HG02852 (cell line): ENCODE measurements around the gene COMT.

Experiments
- ATAC-seq: cut with Tn5 transposase; IDR thresholded peaks from one replicate; pipeline ENCODE4 v1.9.1; 2021; ENCODE audit warnings: mild to moderate bottlenecking, moderate library complexity; ENCODE audit not compliant: unreplicated experiment

The COMT gene

DNA sequence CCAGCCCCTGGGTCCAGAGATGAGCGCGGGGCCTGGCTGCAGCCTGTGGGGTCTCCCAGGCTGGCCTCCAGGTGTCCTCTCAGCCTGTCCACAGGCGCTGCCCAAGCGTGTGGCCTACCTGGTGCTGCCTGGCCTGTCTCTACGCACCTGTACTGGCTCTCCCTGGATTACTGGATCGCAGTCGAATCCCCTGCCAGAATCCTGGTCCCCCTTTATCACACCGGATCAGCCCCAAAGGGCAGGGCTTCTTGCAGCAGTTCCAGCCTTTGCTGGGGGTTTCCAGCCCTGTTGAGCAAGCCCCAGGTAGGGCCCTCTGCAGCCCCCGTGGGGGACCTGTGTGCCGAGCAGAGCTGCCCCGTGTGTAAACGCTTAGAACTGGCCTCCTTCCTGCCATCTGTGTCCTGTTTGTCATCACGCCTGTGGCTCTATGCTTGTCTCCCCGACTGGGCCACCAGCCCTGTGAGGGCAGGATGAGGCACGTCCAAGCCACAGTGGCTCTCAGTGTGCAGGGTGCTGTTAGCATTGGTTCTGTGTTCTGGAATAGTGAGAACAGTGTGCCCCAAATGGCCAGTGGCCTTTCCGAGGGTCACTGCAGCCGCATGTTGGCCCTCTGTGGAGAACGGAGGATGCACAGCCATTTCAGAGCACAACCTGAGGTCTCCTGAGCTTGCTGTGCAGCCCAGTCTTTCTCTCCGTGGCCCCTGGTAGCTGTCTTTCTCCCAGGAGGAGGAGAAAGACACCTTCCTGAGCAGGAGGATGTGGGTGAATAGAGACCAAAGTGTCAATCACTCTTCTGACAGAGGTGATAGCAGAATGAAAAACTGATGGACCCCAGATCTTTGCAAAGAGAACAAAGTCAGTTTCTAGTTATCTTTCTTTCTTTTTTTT, 13.9 kb downstream of the COMT start:
- ATAC-seq: no peak

DNA sequence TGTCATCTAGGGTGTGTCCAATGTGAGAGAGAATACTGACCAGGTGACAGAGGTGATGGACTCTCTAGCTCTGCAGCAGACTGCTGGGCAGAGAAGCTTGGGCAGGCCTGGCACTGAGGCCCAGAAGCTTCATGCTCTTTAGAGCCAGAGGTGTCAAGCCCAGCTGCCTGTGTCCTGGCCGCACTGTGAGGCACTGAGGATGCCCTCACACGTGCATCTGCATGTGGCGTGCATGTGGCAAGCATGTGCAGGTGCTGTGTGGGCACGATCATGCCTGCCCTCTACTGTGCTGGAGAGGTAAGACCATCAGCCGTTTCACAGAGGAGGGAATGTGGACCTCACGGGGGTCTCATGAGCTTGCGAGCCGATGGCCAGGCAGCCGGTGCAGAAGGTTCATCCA, 15.9 kb downstream of the COMT start:
- ATAC-seq: no peak

DNA sequence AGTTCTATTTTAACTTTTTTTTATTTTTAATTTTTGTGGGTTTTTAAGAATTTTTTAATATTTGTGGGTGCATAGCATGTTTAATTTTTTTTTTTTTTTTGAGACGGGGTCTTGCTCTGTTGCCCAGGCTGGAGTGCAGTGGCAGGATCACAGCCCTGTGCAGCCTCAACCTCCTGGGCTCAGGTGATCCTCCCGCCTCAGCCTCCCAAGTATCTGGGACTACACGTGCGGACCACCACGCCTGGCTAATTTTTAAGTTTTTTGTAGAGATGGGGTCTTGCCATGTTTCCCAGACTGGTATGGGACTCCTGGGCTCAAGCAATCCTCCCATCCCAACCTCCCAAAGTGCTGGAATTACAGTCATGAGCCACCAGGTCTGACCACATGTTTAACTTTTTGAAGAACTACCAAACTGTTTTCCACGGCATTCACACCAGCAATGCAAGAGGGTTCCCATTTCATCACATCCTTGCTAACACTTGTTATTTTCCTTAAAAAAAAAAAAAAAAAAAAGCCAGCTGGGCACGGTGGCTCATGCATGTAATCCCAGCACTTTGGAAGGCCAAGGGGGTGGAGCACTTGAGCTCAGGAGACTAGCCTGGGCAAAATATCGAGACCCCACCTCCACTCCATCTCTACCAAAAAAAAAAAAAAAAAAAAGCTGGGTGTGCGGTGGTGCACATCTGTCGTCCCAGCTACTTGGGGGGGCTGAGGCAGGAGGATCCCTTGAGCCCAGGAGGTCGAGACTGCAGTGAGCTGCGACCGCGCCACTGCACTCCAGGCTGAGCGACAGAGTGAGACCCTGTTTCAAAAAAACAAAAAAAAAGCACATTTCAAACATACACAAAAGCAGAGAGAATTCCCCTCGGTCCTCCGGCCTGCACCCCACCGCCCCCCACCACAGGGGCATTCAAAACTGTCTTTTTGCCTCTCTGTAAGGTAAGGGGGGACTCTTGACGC, 16.8 kb downstream of the COMT start:
- no peak for ATAC-seq

DNA sequence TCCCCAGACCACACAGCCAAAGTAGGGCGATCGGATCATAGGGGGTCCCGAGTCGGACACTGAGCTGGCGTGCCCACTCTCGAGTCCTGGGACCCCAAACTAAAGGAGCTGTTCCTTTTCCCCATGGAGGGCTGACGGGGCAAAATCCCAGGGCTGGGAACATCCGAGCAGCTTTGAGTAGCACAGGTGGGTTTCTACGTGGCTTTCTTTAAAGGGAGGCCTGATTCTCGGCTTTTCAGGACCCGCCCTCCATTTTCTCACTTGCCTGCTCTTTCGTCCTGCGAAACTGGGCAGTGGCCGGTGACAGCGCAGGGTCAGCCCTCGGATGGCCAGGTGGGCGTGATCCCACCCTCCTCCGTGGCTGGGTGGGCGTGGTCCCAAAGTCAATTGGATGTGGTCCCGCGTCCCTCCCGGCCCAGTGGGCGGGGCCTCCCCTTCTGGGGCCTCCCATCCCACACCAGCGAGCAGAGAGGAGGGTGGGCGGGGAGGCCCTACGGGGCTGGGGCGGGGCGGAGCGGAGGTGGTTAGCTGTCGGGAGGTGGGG, 17.5 kb downstream of the COMT start:
- ATAC-seq: no peak

DNA sequence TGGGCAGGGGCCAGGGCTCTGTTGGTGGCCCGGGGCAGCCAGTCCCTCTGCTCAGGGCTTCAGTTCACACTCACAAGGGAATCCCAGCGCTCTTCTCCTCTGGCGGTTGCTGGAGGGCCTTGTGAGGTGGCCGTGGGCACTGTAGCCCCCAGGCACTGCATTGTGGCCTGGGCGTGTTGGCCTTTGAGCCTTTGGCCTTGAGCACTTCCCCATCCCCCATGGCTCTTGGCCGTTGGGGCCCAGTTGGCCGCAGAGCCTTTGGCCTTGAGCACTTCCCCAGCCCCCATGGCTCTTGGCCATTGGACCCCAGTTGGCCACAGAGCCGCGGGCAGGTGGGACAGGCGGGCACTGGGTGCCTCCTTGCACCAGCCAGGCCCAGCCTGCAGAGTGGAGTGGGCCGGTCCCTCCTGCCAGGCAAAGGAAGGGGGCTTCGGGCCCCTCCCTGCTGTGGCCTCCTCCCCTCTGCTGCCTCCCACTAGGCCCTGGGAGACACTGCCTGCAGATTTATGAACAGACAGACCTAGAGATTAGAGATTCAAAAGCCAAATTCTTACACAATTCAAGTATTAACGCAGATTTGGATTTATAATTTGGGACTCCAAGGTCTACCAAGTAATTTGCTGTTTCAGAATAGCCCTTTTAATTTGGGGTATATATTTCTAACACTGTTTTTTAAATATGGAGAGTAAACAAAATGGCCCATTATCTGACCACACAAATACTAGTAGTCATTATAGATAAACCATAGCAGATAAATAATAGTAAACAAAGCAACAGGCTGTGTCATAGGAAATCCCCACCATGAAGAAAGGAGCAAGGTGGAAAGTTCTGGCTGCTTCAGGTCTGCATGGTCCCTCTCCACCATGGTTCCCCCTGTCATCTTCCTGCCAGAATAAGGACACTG, 18.3 kb downstream of the COMT start:
- ATAC-seq: no peak

DNA sequence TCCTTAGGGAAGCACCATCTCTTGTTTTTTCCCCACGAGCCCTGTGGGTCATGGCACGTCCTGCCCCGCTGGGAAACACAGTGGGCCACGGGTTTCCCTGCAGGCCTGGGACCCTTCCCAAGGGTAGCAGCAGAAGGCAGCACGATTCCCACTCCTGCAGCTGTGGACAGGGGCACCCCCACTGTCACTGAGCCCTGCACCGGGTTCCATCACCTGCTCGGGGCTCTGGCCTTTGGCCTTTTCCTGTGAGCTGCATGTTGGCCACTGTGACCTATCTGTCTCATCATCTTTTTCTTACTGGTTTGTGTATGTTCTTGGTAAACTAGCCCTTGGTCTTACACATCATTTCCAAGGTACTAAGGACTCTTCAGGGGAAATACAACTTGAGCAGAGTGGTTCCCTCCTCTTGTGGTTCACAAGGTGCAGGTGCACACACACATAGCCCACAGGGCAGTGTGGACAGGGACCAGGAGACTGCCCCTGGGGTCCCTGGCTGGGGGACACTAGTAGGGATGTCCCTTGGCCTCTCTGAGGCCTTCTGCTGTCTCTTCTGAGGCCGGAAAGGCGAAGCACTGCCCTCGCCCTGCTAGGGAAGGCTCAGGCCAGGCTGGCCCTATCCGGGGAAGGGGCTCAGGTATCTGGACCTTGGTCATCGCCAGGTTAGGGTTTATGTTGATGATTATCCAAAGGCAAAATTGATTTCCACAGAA, 19.1 kb downstream of the COMT start:
- no peak for ATAC-seq

DNA sequence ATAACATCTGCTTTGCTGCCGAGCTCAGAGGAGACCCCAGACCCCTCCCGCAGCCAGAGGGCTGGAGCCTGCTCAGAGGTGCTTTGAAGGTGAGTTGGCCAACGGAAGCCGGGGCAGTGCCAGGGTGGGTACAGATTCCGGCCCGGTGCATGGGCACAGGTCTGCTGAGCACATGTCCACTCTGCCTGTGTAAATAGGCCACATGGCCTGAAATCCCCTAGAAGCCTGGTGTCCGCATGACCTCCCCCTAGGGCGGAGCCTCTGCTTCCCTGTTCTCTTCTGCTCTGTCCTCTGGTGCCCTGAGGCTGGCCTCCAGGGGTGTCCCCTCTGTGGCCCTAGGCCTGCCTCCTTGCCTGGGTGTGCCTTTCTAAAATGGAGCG, 19.6 kb downstream of the COMT start:
- no peak for ATAC-seq

DNA sequence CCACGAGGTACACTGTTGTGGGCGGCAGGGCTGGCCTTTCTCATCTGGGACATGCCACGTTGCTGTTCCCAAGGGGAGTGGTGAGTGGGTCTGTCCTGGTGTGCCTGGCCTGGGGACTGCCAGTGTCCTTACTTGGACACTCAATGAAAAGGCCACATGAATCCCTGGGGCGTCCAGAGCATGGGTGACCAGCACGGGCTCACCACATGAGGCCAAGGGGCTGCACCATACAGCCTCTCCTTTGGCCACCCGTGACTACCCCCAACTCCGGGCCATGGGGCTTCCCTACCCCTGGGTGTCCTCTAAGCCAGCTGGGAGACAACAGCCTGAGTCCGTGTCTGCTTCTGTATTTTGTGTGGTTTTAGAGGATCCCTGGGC, 20.3 kb downstream of the COMT start:
- ATAC-seq: no peak

DNA sequence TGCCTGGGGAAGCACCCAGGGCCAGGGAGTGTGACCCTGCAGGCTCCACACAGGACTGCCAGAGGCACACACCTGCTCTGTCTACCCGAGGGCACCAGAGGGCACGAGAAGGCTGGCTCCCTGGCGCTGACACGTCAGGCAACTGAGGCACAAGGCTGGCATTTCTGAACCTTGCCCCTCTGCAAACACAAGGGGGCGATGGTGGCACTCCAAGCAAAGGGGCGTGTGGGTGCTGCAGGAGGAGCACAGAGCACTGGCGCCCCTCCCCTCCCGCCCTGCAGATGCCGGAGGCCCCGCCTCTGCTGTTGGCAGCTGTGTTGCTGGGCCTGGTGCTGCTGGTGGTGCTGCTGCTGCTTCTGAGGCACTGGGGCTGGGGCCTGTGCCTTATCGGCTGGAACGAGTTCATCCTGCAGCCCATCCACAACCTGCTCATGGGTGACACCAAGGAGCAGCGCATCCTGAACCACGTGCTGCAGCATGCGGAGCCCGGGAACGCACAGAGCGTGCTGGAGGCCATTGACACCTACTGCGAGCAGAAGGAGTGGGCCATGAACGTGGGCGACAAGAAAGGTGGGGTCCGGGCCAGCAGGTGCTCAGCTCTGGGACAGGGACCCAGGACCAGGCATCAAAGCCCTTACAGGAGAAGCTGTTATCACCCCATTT, 20.8 kb downstream of the COMT start:
- no peak for ATAC-seq

DNA sequence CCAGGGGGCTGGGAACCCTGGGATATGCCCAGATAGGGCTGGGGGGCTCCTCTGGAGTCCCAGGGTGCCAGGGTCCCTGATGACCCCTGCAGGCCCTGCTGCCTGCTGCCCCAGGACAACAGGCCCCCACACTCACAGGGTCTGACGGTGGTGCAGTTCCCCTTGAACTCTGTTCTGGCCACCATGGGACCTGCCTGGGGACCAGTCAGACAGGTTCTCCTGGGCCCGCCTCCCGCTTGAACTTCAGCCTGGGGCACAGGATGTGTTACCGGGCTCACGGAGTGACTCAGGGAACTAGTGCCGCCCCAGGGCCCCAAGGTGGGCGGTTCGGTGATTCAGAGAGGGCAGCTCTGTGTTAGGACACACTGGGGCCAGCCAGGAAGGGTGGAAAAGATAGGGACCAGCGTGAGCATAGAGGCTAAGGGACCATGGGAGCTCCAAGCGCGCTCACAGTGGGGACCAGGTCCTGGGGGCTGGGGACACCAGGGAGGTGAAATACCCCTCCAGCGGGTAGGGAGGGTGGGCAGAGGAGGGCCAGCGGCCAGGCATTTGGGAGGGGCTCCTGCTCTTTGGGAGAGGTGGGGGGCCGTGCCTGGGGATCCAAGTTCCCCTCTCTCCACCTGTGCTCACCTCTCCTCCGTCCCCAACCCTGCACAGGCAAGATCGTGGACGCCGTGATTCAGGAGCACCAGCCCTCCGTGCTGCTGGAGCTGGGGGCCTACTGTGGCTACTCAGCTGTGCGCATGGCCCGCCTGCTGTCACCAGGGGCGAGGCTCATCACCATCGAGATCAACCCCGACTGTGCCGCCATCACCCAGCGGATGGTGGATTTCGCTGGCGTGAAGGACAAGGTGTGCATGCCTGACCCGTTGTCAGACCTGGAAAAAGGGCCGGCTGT, 21.6 kb downstream of the COMT start:
- no peak for ATAC-seq

DNA sequence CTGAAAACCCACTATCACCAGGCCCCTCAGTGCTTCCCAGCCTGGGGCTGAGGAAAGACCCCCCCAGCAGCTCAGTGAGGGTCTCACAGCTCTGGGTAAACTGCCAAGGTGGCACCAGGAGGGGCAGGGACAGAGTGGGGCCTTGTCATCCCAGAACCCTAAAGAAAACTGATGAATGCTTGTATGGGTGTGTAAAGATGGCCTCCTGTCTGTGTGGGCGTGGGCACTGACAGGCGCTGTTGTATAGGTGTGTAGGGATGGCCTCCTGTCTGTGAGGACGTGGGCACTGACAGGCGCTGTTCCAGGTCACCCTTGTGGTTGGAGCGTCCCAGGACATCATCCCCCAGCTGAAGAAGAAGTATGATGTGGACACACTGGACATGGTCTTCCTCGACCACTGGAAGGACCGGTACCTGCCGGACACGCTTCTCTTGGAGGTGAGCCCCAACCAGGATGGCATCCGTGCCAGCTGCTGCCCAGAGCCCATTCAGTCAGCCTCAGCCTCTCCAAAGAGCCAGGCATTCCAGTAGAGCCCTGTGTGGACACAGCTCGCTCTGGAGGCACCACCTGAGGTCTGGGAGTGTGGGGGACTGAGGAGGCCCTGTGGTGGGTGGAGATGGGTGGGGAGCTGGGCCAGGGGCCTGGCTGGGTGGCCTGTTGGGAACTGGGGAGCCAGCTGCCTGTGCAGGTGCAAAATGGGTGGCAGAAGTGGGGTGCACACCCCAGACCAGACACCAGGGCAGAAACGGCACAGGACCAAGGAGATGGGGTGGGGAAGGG, 22.5 kb downstream of the COMT start:
- no peak for ATAC-seq

DNA sequence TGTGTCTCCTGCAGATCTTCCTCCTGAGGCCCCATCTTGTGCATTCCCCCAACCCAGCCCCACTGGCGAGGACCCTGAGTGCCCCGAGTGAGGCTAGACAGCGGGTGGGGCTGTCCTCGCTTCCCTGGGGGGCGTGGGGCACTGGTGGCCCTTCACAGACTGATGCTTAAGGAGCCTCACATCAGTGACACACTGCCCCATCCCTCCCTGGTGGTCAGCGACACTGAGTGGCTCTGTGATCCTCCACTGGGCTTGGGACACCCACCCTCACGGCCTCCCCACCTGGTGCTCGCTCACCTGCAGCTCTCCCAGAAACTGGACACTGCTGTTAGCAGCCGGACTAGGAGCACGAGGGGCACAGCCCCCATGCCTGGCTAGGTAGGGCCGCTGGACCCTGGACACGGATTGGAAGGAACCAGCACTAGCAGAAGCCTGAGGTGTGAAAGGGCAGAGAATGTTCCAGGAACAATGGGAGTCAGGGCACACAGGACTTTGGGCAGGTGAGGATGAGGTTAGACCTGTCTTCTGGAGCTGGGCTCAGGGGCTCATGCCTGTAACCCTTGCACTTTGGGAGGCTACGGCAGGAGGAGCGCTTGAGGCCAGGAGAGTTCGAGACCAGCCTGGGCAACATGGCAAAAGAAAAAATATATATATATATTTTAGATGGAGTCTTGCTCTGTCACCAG, 23.3 kb downstream of the COMT start:
- no peak for ATAC-seq

DNA sequence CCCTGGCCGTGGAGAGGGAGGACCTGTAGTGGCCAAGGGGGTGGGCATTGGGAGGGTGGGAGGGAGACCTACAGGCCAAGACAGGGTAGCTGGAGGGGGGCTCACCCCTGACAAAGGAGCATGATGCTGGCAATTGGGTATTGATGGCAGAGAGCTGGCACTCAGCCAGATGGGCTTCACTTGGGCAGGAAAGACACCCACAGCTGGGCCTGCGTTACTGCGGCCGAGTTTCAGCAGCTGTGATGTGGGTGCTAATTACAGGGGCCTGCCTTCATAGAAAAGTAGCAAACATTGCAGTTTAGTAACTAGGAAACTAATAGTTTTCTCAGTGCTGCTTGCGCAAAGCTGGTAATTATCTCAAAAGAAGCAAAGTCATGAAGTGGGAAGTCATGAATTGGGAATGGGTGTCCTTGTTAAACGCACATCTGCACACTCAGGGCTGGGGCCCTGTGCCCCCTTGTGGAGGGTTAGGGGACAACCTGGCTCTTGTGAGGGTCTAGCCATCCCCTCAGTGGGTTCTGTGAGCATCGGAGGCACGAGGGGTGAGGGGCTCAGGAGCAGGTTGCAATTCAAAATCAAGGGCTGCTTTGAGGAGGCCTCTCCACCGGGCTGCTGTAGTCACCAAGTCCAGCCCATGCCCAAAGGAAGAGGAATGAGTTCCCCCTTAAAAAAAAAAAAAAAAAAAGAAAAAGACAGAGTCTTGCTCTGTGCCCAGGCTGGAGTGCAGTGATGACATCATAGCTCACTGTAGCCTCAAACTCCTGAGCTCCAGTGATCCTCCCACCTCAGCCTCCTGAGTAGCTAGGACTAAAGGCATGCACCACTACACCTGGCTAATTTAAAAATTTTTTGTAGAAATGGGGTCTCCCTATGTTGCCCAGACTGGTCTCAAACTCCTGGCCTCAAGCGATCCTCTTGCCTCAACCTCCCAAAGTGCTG, 24.5 kb downstream of the COMT start:
- no peak for ATAC-seq

DNA sequence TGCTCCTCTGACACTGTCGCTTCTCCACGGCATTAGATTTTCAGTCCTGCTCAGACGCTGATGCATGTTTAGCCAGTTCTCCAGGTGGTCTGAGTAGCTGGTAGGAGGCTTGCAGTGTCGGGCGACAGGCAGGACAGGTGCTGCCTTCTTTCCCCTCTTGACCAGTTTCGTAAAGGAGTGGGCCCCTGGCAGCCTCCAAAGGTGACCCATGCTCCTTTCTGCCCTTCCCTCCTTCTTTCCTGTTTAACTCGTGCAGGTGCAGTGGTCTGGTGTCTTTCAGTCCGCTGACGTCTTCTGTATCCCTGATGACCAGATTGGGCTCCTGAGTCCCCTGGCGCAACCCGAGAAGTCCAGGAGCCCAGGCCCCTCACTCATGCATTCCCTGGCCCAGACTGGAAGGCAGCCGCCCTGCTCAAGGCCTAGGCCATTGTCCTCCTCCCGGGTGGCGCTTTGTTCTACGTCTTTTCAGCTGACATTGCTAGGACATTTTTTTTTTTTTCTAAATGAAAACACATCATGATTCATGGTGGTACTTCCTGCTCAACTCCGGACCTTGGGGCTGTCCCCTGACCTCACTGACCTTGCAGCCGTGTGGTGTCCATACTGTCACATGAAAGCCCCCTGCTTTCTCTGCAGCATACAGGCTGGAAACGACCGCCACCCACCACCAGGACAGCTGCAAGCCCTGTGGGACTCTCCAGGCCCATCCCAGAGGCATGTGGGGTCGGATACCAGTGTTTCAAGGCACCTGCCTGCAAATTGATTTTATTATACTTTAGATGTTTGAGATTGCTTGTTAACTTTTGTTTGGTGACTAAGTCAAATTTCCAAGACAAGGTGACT, 25.6 kb downstream of the COMT start:
- no peak for ATAC-seq

DNA sequence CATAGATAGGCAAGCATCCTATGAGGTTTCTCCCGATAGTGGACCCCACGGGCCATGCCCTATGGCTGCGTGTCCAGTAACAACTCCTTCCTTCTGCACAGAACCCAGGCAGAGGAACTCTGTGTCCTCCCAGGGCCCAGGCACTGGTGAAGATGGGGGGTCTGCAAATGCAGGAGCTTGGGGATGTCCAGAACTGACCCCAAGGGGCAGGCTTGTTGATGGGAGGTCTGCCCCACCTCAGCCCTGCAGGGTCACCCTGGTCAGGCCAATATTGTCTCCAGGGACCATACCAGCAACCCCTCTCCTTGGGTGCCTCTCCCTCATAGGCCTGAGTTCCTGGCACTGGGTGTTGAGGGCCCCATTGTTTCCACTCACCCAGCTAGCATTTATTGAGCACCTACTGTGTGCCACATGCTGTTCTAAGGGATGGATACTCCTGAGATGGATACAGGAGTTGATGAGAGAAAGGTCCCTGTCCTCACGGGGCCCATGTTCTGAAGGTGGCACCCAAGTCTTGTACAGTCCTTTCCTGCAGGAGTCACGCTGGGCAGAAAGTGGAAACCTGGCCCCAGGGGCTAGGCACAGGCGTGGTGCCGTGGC, 26.4 kb downstream of the COMT start:
- ATAC-seq: no peak
